Fibroblast of the aortic adventitia (primary cell): ENCODE measurements around the gene MYF5. TPM values are rescaled to one million over a fixed set of nuclear protein-coding genes. Genes with fewer than 3 reads are reported as not detected.

ENCODE experiments used
- DNase-seq: peaks from one replicate; pipeline ENCODE4 v3.0.0-alpha.2; 2010; ENCODE audit warnings: low read depth
- H3K4me3 ChIP-seq: 2 replicates; pipeline ENCODE4 v1.5.1; 2011; ENCODE audit warnings: low read depth, mild to moderate bottlenecking, control low read depth, low read length, moderate library complexity
- CTCF ChIP-seq: IDR thresholded peaks from 2 replicates; pipeline ENCODE4 v1.5.1; 2011; ENCODE audit warnings: mild to moderate bottlenecking, low read length, control low read depth, inconsistent platforms; ENCODE audit not compliant: insufficient read depth
- total RNA-seq: library from RNA; depleted of rRNA; stranded (reverse); fragments of >200 nt; gene quantifications from 2 replicates; pipeline ENCODE4 v1.2.3, GENCODE V29; 2012; ENCODE audit warnings: low replicate concordance

The MYF5 gene
- total RNA-seq, 1 donor: not detected

GRCh38 chr12:80711866-80712265 is 4.8 kb upstream of the MYF5 start:
- no peak for TF ChIP-seq CTCF
- DNase-seq: no peak
- no peak overlapping the region for H3K4me3 ChIP-seq

- H3K4me3 ChIP-seq: no peak overlapping the region
- DNase-seq: no peak
- TF ChIP-seq CTCF: no peak
These were observed 3.8 kb upstream of the MYF5 start for GRCh38 chr12:80712866-80713265.

GRCh38 chr12:80713419-80713818 is 3.3 kb upstream of the MYF5 start:
- no peak for TF ChIP-seq CTCF
- DNase-seq: no peak
- no peak overlapping the region for H3K4me3 ChIP-seq

- H3K4me3 ChIP-seq: no peak overlapping the region
- DNase-seq: peak; percentile 16
- no peak for TF ChIP-seq CTCF
These were observed 2.7 kb upstream of the MYF5 start for GRCh38 chr12:80714055-80714454.

GRCh38 chr12:80714846-80715245 is 1.9 kb upstream of the MYF5 start:
- no peak for DNase-seq
- no peak overlapping the region for H3K4me3 ChIP-seq
- no peak for TF ChIP-seq CTCF

- no peak overlapping the region for H3K4me3 ChIP-seq
- no peak for DNase-seq
- TF ChIP-seq CTCF: no peak
These were observed 931 bp upstream of the MYF5 start for GRCh38 chr12:80715713-80716249.

GRCh38 chr12:80717856-80718255 is 1.1 kb downstream of the MYF5 start:
- no peak for TF ChIP-seq CTCF
- no peak for DNase-seq
- no peak overlapping the region for H3K4me3 ChIP-seq
